Right atrium auricular region (tissue), 2 donors: ENCODE data around the gene FAHD1. TPM values are rescaled to one million over a fixed set of nuclear protein-coding genes. Genes with fewer than 3 reads are reported as not detected.
"Not testable (repeated sequence)": the region's sequence is repeated elsewhere in the genome, so short reads cannot be mapped to it uniquely, and the experiment has no call there.

Experiments used
- DNase-seq: peaks from one replicate; pipeline ENCODE4 v3.0.0-alpha.2; 2019; ENCODE audit warnings: low spot score
- H3K27ac ChIP-seq, 2 donors: fragments of 200-600 bp; sonication (generic); 1 replicate in 1 of 2; 2 replicates in 1 of 2; pipeline ENCODE4 v1.5.1; 2016 to 2019
- H3K27me3 ChIP-seq, 2 donors: fragments of 200-600 bp; sonication (generic); one replicate each; pipeline versions ENCODE4 v1.5.1 to v1.6.0; 2017 to 2019
- H3K36me3 ChIP-seq: fragments of 200-600 bp; sonication (generic); one replicate; pipeline ENCODE4 v1.5.1; 2016
- H3K4me1 ChIP-seq, 2 donors: fragments of 200-600 bp; sonication (generic); one replicate each; pipeline versions ENCODE4 v1.5.1 to v1.6.0; 2017 to 2019
- H3K4me3 ChIP-seq, 2 donors: fragments of 200-600 bp; sonication (generic); 1 replicate in 1 of 2; 2 replicates in 1 of 2; pipeline ENCODE4 v1.5.1; 2017 to 2019; ENCODE audit warnings: mild to moderate bottlenecking in 1 of 2, moderate library complexity in 1 of 2
- H3K9me3 ChIP-seq, 2 donors: fragments of 200-600 bp; sonication (generic); one replicate each; pipeline ENCODE4 v1.5.1; 2019
- total RNA-seq, 2 donors: library from RNA; depleted of rRNA; stranded (reverse); fragments of >200 nt; gene quantifications; one replicate each; pipeline ENCODE4 v1.1.0, GENCODE V29; 2016
- TF ChIP-seq, protein P1 (sequence below), 2 donors: fragments of 200-600 bp; sonication (generic); IDR thresholded peaks; one replicate each; pipeline ENCODE4 v1.5.1; 2019; ENCODE audit warnings: antibody characterized with exemption in 2 of 2

The FAHD1 gene
- total RNA-seq, 2 donors from 2014 or later = 35.8 to 59.3 TPM

- peaks cover 0 to 4% of the 10 kb centered on the region in 2 donors for H3K4me1 ChIP-seq
- no peaks in the 10 kb centered on the region for H3K36me3 ChIP-seq
- H3K4me3 ChIP-seq = no peak overlapping the region
- H3K27me3 ChIP-seq = peaks cover 0 to 3% of the 10 kb centered on the region in 2 donors
- TF ChIP-seq, protein P1, sequence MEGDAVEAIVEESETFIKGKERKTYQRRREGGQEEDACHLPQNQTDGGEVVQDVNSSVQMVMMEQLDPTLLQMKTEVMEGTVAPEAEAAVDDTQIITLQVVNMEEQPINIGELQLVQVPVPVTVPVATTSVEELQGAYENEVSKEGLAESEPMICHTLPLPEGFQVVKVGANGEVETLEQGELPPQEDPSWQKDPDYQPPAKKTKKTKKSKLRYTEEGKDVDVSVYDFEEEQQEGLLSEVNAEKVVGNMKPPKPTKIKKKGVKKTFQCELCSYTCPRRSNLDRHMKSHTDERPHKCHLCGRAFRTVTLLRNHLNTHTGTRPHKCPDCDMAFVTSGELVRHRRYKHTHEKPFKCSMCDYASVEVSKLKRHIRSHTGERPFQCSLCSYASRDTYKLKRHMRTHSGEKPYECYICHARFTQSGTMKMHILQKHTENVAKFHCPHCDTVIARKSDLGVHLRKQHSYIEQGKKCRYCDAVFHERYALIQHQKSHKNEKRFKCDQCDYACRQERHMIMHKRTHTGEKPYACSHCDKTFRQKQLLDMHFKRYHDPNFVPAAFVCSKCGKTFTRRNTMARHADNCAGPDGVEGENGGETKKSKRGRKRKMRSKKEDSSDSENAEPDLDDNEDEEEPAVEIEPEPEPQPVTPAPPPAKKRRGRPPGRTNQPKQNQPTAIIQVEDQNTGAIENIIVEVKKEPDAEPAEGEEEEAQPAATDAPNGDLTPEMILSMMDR (IDR thresholded peaks at IDR 0.05) = no peak
- no peak for DNase-seq
- H3K27ac ChIP-seq = no peak overlapping the region
- H3K9me3 ChIP-seq = no peaks in the 10 kb centered on the region
Measured at GRCh38 chr16:1874854-1875253, 47.8 kb downstream of the FAHD1 start.

GRCh38 chr16:1876066-1876465 is 49.1 kb downstream of the FAHD1 start:
- not testable (repeated sequence) for H3K27ac ChIP-seq, H3K36me3 ChIP-seq, DNase-seq

DNA sequence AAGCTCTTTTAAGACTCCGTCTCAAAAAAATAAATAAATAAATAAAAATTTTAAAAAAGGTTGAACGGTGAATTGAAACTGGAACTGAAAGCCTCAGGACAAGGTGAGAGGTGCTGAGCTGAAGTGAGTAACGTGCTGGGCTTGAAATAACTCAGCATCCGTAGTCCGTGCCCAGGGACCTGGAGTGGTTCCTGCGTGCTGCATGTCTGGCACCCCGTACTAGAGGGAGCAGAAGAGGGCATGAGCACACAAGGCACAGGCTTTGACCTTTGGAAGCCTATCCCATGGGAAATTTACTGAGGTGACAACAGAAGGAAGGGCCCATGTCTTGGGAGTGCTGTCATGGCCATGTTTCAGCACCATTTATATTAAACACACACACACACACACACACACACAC is 49.5 kb downstream of the FAHD1 start:
- Histone ChIP-seq H3K9me3 (no peaks in the 10 kb centered on the region), H3K27me3 (peaks cover 0 to 3% of the 10 kb centered on the region in 2 donors), H3K4me1 (peaks cover 0 to 4% of the 10 kb centered on the region in 2 donors), H3K36me3 (no peaks in the 10 kb centered on the region), H3K27ac (no peak overlapping the region), H3K4me3 (no peak overlapping the region)
- TF ChIP-seq, protein P1 (IDR thresholded peaks at IDR 0.05) = no peak
- DNase-seq = no peak

More at GRCh38 chr16:1876066-1876465, 49.1 kb downstream of the FAHD1 start:
- H3K27me3 ChIP-seq, H3K4me3 ChIP-seq, H3K4me1 ChIP-seq, H3K9me3 ChIP-seq: not testable (repeated sequence)

- DNase-seq = no peak
- H3K36me3 ChIP-seq = no peaks in the 10 kb centered on the region
- no peak overlapping the region for H3K27ac ChIP-seq
- H3K4me1 ChIP-seq = peaks cover 0 to 3% of the 10 kb centered on the region in 2 donors
- no peaks in the 10 kb centered on the region for H3K9me3 ChIP-seq
- peaks cover 0 to 3% of the 10 kb centered on the region in 2 donors for H3K27me3 ChIP-seq
- TF ChIP-seq, protein P1 (IDR thresholded peaks at IDR 0.05) = no peak
- H3K4me3 ChIP-seq = no peak overlapping the region
Measured at GRCh38 chr16:1877089-1877488, 50.1 kb downstream of the FAHD1 start.

- H3K4me1 ChIP-seq = no peaks in the 10 kb centered on the region
- H3K4me3 ChIP-seq = no peak overlapping the region
- no peak for DNase-seq
- peaks cover 0 to 3% of the 10 kb centered on the region in 2 donors for H3K27me3 ChIP-seq
- TF ChIP-seq, protein P1 (IDR thresholded peaks at IDR 0.05) = no peak
- H3K9me3 ChIP-seq = no peaks in the 10 kb centered on the region
- no peaks in the 10 kb centered on the region for H3K36me3 ChIP-seq
- no peak overlapping the region for H3K27ac ChIP-seq
Measured at GRCh38 chr16:1877804-1878203, 50.8 kb downstream of the FAHD1 start.

DNA sequence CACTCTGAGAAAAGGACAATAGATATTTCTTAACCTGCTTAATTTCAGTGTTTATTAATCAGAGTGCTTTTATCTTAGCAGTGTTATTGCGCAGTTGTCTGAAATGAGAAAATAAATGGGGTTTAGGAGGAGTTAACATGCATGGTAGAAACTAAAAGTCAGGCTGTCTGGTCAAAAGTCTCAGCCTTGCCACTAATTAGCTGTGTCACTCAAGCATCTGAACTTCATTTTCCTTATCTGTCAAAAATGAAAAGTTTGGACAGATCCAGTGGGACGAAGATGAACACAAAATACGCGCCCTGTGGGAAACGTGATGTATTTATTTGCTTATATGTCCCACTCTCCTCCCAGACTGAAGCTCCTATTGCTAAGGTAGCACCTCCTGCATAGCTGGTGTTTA is 51.2 kb downstream of the FAHD1 start:
- Histone ChIP-seq H3K4me3 (no peak overlapping the region), H3K4me1 (no peaks in the 10 kb centered on the region), H3K27ac (no peak overlapping the region), H3K36me3 (no peaks in the 10 kb centered on the region), H3K27me3 (peaks cover 0 to 3% of the 10 kb centered on the region in 2 donors), H3K9me3 (no peaks in the 10 kb centered on the region)
- DNase-seq = no peak
- TF ChIP-seq, protein P1 (IDR thresholded peaks at IDR 0.05) = no peak

Other genes with a start within 250 kb of the FAHD1 start
- gene IFT140, start 215.1 kb upstream of the FAHD1 start, total RNA-seq = 10 to 100 TPM in 1 of 2 donors, 1 to 10 TPM in 1; 6.4 to 13.0 TPM
- 1 to 10 TPM; 7.7 to 9.7 TPM for gene CRAMP1, start 214.8 kb upstream of the FAHD1 start, total RNA-seq
- gene JPT2, start 148.9 kb upstream of the FAHD1 start, total RNA-seq = 10 to 100 TPM; 11.7 to 16.1 TPM
- 10 to 100 TPM; 43.1 to 43.3 TPM for gene MAPK8IP3, start 121.0 kb upstream of the FAHD1 start, total RNA-seq
- 10 to 100 TPM; 51.3 to 56.2 TPM for gene NME3, start 55.7 kb upstream of the FAHD1 start, total RNA-seq
- gene EME2, start 54.4 kb upstream of the FAHD1 start, total RNA-seq = 1 to 10 TPM; 3.5 to 5.0 TPM
- 10 to 100 TPM; 58.8 to 77.9 TPM for gene MRPS34, start 54.1 kb upstream of the FAHD1 start, total RNA-seq
- 10 to 100 TPM; 41.9 to 49.0 TPM for gene SPSB3, start 44.6 kb upstream of the FAHD1 start, total RNA-seq
- 10 to 100 TPM; 70.3 to 77.9 TPM for gene NUBP2, start 44.2 kb upstream of the FAHD1 start, total RNA-seq
- not detected for gene IGFALS, start 33.5 kb upstream of the FAHD1 start, total RNA-seq
- gene HAGH, start 381 bp upstream of the FAHD1 start, total RNA-seq = 100 to 1,000 TPM; 208 to 227 TPM
- not detected for gene MEIOB, start 45.0 kb downstream of the FAHD1 start, total RNA-seq
- gene HS3ST6, start 91.2 kb downstream of the FAHD1 start, total RNA-seq = not detected
- gene MSRB1, start 116.0 kb downstream of the FAHD1 start, total RNA-seq = 10 to 100 TPM; 13.7 to 21.9 TPM
- 10 to 100 TPM; 12.3 to 74.0 TPM for gene RPL3L, start 127.5 kb downstream of the FAHD1 start, total RNA-seq
- 1,000 to 10,000 TPM in 1 of 2 donors, 100 to 1,000 TPM in 1; 583 to 1,046 TPM for gene NDUFB10, start 132.3 kb downstream of the FAHD1 start, total RNA-seq
- gene RPS2, start 137.6 kb downstream of the FAHD1 start, total RNA-seq = 1,000 to 10,000 TPM in 1 of 2 donors, 100 to 1,000 TPM in 1; 782 to 1,247 TPM
- not detected for gene RNF151, start 139.7 kb downstream of the FAHD1 start, total RNA-seq
- 10 to 100 TPM; 22.4 to 35.6 TPM for gene TBL3, start 144.8 kb downstream of the FAHD1 start, total RNA-seq
- under 1 TPM in 1 of 2 donors, not detected in 1; 0.30 TPM for gene NOXO1, start 154.3 kb downstream of the FAHD1 start, total RNA-seq
- 10 to 100 TPM; 11.9 to 12.6 TPM for gene GFER, start 157.0 kb downstream of the FAHD1 start, total RNA-seq
- 1 to 10 TPM in 1 of 2 donors, under 1 TPM in 1; 0.52 to 2.1 TPM for gene SYNGR3, start 162.8 kb downstream of the FAHD1 start, total RNA-seq
- 10 to 100 TPM; 11.4 to 19.9 TPM for gene ZNF598, start 182.6 kb downstream of the FAHD1 start, total RNA-seq
- not detected for gene NPW, start 192.6 kb downstream of the FAHD1 start, total RNA-seq
- 100 to 1,000 TPM; 187 to 213 TPM for gene NHERF2, start 199.7 kb downstream of the FAHD1 start, total RNA-seq
- 10 to 100 TPM; 10.3 to 17.7 TPM for gene NTHL1, start 220.6 kb downstream of the FAHD1 start, total RNA-seq
- gene TSC2, start 220.8 kb downstream of the FAHD1 start, total RNA-seq = 10 to 100 TPM; 42.4 to 43.2 TPM